Neural crest cell (in vitro differentiated cells): ENCODE data around the gene KCNA10. TPM values are rescaled to one million over a fixed set of nuclear protein-coding genes. Genes with fewer than 3 reads are reported as not detected.
"Not testable (repeated sequence)": the region's sequence is repeated elsewhere in the genome, so short reads cannot be mapped to it uniquely, and the experiment has no call there.

Experiments used
- DNase-seq: peaks from one replicate; pipeline ENCODE4 v3.0.0; 2021; ENCODE audit warnings: low read depth, mixed read lengths, low spot score
- H3K27ac Mint-ChIP-seq: one replicate; pipeline ENCODE4 v1.8.0; 2021; ENCODE audit warnings: mild to moderate bottlenecking, mixed read lengths; ENCODE audit not compliant: unreplicated experiment
- H3K27me3 Mint-ChIP-seq: 2 replicates; pipeline ENCODE4 v1.8.0; 2021; ENCODE audit warnings: low read depth, mild to moderate bottlenecking, mixed read lengths
- H3K36me3 Mint-ChIP-seq: 2 replicates; pipeline ENCODE4 v1.8.0; 2021; ENCODE audit warnings: low read depth, mild to moderate bottlenecking, mixed read lengths
- H3K4me1 Mint-ChIP-seq: 2 replicates; pipeline ENCODE4 v1.8.0; 2021; ENCODE audit warnings: mixed read lengths
- H3K4me3 Mint-ChIP-seq: one replicate; pipeline ENCODE4 v1.8.0; 2021; ENCODE audit warnings: mild to moderate bottlenecking, mixed read lengths
- H3K9me3 Mint-ChIP-seq: 2 replicates; pipeline ENCODE4 v1.8.0; 2021; ENCODE audit warnings: mixed read lengths
- CTCF ChIP-seq: fragments of 200-600 bp; sonication (generic); conservative IDR thresholded peaks from 2 replicates; pipeline ENCODE4 v1.5.0; 2021; ENCODE audit warnings: antibody characterized with exemption, mild to moderate bottlenecking
- total RNA-seq: library from RNA; stranded (reverse); gene quantifications from 2 replicates; pipeline ENCODE4 v1.2.1, GENCODE V29; 2021

Gene KCNA10
- total RNA-seq, 1 donor from 2014 or later = not detected

- Mint-ChIP-seq H3K9me3 (no peaks in the 10 kb centered on the region), H3K27me3 (peaks cover 20% of the 10 kb centered on the region), H3K4me3 (no peak overlapping the region), H3K4me1 (peaks cover 10% of the 10 kb centered on the region), H3K27ac (no peak overlapping the region), H3K36me3 (no peaks in the 10 kb centered on the region)
- no peak for DNase-seq
- TF ChIP-seq CTCF = no peak
Observed at GRCh38 chr1:110515891-110516290, 3.1 kb downstream of the KCNA10 start.

GRCh38 chr1:110515041-110515440, 3.9 kb downstream of the KCNA10 start:
- H3K4me3 Mint-ChIP-seq = no peak overlapping the region
- H3K27ac Mint-ChIP-seq = no peak overlapping the region
- no peak for DNase-seq
- peaks cover 10% of the 10 kb centered on the region for H3K4me1 Mint-ChIP-seq
- H3K9me3 Mint-ChIP-seq = no peaks in the 10 kb centered on the region
- no peak for TF ChIP-seq CTCF
- H3K36me3 Mint-ChIP-seq = no peaks in the 10 kb centered on the region
- H3K27me3 Mint-ChIP-seq = peaks cover 15% of the 10 kb centered on the region

GRCh38 chr1:110513511-110513910, 5.5 kb downstream of the KCNA10 start:
- Mint-ChIP-seq H3K27ac (no peak overlapping the region), H3K4me1 (peaks cover 10% of the 10 kb centered on the region), H3K4me3 (no peak overlapping the region), H3K36me3 (no peaks in the 10 kb centered on the region), H3K27me3 (peaks cover 6% of the 10 kb centered on the region), H3K9me3 (no peaks in the 10 kb centered on the region)
- no peak for TF ChIP-seq CTCF
- no peak for DNase-seq

GRCh38 chr1:110511436-110511835, 7.5 kb downstream of the KCNA10 start:
- H3K4me1 Mint-ChIP-seq = peaks cover 21% of the 10 kb centered on the region
- H3K4me3 Mint-ChIP-seq = no peak overlapping the region
- no peak for DNase-seq
- H3K27ac Mint-ChIP-seq = no peak overlapping the region
- TF ChIP-seq CTCF = no peak
- H3K9me3 Mint-ChIP-seq = no peaks in the 10 kb centered on the region
- no peaks in the 10 kb centered on the region for H3K36me3 Mint-ChIP-seq
- no peaks in the 10 kb centered on the region for H3K27me3 Mint-ChIP-seq

- not testable (repeated sequence) for H3K27me3 Mint-ChIP-seq, DNase-seq, H3K27ac Mint-ChIP-seq
Observed at GRCh38 chr1:110510921-110511320, 8.1 kb downstream of the KCNA10 start.

GRCh38 chr1:110509655-110510054, 9.3 kb downstream of the KCNA10 start:
- no peak for TF ChIP-seq CTCF
- H3K27ac Mint-ChIP-seq = no peak overlapping the region
- no peaks in the 10 kb centered on the region for H3K9me3 Mint-ChIP-seq
- no peaks in the 10 kb centered on the region for H3K27me3 Mint-ChIP-seq
- H3K36me3 Mint-ChIP-seq = no peaks in the 10 kb centered on the region
- H3K4me1 Mint-ChIP-seq = peaks cover 23% of the 10 kb centered on the region
- H3K4me3 Mint-ChIP-seq = no peak overlapping the region
- no peak for DNase-seq

More at GRCh38 chr1:110510921-110511320, 8.1 kb downstream of the KCNA10 start:
- not testable (repeated sequence) for H3K9me3 Mint-ChIP-seq, H3K4me3 Mint-ChIP-seq, H3K36me3 Mint-ChIP-seq
- H3K4me1 Mint-ChIP-seq = peaks cover 26% of the 10 kb centered on the region
